T-helper 2 cell treated with Interferon-gamma antibody and Interleukin-4, amounts not matched to agents 100 ng/mL and 5 ng/mL, for 36 hours (primary cell): Measurements from ENCODE around the gene ZC3H18. TPM values are rescaled to one million over a fixed set of nuclear protein-coding genes. Genes with fewer than 3 reads are reported as not detected.

ENCODE experiments used
- intact Hi-C: fragments of 100-400 bp; cut with micrococcal nuclease; formaldehyde crosslinking; loops from one replicate; pipeline ENCODE4 v1.15.1; 2023
- total RNA-seq: library from RNA; stranded (reverse); gene quantifications from 2 replicates; pipeline ENCODE4 v1.2.3, GENCODE V29; 2022

Gene ZC3H18
- total RNA-seq, 1 donor from 2014 or later: 103 TPM

- intact Hi-C loops: loop anchor here (1.0 to 2.0 kb wide), 4 partner anchors 12 to 50 kb away; partner anchors contain the start of genes MVD and SNAI3
Observed at GRCh38 chr16:88651276-88651988, 81.2 kb downstream of the ZC3H18 start.

- intact Hi-C loops: loop anchor here (1.0 to 2.0 kb wide), 4 partner anchors 11 to 49 kb away; partner anchors contain the start of genes MVD and SNAI3
Observed at GRCh38 chr16:88651989-88652761, 82.0 kb downstream of the ZC3H18 start.

- intact Hi-C loops: no loop called here
Observed at GRCh38 chr16:88652762-88653063, 82.5 kb downstream of the ZC3H18 start.

- intact Hi-C loops: no loop called here
Observed at GRCh38 chr16:88653101-88653500, 82.9 kb downstream of the ZC3H18 start.

- intact Hi-C loops: no loop called here
Observed at GRCh38 chr16:88653596-88654362, 83.6 kb downstream of the ZC3H18 start.

- intact Hi-C loops: no loop called here
Observed at GRCh38 chr16:88654363-88655052, 84.3 kb downstream of the ZC3H18 start.

- intact Hi-C loops: no loop called here
Observed at GRCh38 chr16:88655053-88655732, 85.0 kb downstream of the ZC3H18 start.

- intact Hi-C loops: no loop called here
Observed at GRCh38 chr16:88655733-88656281, 85.6 kb downstream of the ZC3H18 start.

- intact Hi-C loops: no loop called here
Observed at GRCh38 chr16:88656291-88656980, 86.2 kb downstream of the ZC3H18 start.

GRCh38 chr16:88657371-88657770 lies 87.2 kb downstream of the ZC3H18 start:
- intact Hi-C loops: no loop called here

GRCh38 chr16:88658714-88659113 lies 88.5 kb downstream of the ZC3H18 start:
- intact Hi-C loops: no loop called here

- intact Hi-C loops: no loop called here
Observed at GRCh38 chr16:88659160-88659559, 89.0 kb downstream of the ZC3H18 start.

- intact Hi-C loops: loop anchor here (5.0 kb wide), 1 partner anchor 89 kb away; the partner anchor contains the start of gene ZC3H18
Observed at GRCh38 chr16:88661468-88661867, 91.3 kb downstream of the ZC3H18 start.

GRCh38 chr16:88662222-88662842 lies 92.1 kb downstream of the ZC3H18 start:
- intact Hi-C loops: loop anchor here (5.0 kb wide), 1 partner anchor 90 kb away; the partner anchor contains the start of gene ZC3H18

GRCh38 chr16:88662843-88663606 lies 92.8 kb downstream of the ZC3H18 start, which contains the start of gene MVD:
Gene MVD, minus strand, starts transcription at chr16:88663091. Its CDS starts 11 bp downstream, at chr16:88663080.
- intact Hi-C loops: loop anchor here (1.0 to 5.0 kb wide), 4 partner anchors 12 to 91 kb away; partner anchors contain the start of genes CYBA, SNAI3 and ZC3H18

- intact Hi-C loops: no loop called here
Observed at GRCh38 chr16:88665148-88665547, 94.9 kb downstream of the ZC3H18 start.

- intact Hi-C loops: no loop called here
Observed at GRCh38 chr16:88665570-88665969, 95.4 kb downstream of the ZC3H18 start.

GRCh38 chr16:88667461-88667860 lies 97.3 kb downstream of the ZC3H18 start:
- intact Hi-C loops: no loop called here
